HEK293 (cell line): ENCODE measurements around the gene P4HA1.

Experiments
- HOXA7 ChIP-seq: sonication (generic); formaldehyde crosslinking; IDR thresholded peaks from 2 replicates; pipeline ENCODE4 v1.8.1; 2022; ENCODE audit warnings: missing genetic modification reagents, borderline replicate concordance
- YY1 ChIP-seq: fragments of 450-650 bp; formaldehyde crosslinking; IDR thresholded peaks from 2 replicates; pipeline ENCODE4 v1.5.1; 2018; ENCODE audit warnings: missing biosample characterization, missing genetic modification characterization
- ZNF121 ChIP-seq: fragments of 450-650 bp; formaldehyde crosslinking; IDR thresholded peaks from 2 replicates; pipeline ENCODE4 v1.5.1; 2016; ENCODE audit warnings: missing biosample characterization, missing genetic modification characterization
- ZNF580 ChIP-seq: fragments of 450-650 bp; formaldehyde crosslinking; IDR thresholded peaks from 2 replicates; pipeline ENCODE4 v1.5.1; 2016; ENCODE audit warnings: missing biosample characterization, missing genetic modification characterization
- TF ChIP-seq, protein P1 (sequence below): fragments of 450-650 bp; formaldehyde crosslinking; IDR thresholded peaks from 2 replicates; pipeline ENCODE4 v1.5.1; 2016; ENCODE audit warnings: missing biosample characterization, missing genetic modification characterization
- TF ChIP-seq, protein P2 (sequence below): fragments of 450-650 bp; formaldehyde crosslinking; IDR thresholded peaks from 2 replicates; pipeline ENCODE4 v1.5.1; 2017; ENCODE audit warnings: missing biosample characterization, missing genetic modification characterization

- TF ChIP-seq ZNF580 (tag by site-specific recombination) = no peak
- TF ChIP-seq YY1 (tag by site-specific recombination) = no peak
- TF ChIP-seq, protein P1, sequence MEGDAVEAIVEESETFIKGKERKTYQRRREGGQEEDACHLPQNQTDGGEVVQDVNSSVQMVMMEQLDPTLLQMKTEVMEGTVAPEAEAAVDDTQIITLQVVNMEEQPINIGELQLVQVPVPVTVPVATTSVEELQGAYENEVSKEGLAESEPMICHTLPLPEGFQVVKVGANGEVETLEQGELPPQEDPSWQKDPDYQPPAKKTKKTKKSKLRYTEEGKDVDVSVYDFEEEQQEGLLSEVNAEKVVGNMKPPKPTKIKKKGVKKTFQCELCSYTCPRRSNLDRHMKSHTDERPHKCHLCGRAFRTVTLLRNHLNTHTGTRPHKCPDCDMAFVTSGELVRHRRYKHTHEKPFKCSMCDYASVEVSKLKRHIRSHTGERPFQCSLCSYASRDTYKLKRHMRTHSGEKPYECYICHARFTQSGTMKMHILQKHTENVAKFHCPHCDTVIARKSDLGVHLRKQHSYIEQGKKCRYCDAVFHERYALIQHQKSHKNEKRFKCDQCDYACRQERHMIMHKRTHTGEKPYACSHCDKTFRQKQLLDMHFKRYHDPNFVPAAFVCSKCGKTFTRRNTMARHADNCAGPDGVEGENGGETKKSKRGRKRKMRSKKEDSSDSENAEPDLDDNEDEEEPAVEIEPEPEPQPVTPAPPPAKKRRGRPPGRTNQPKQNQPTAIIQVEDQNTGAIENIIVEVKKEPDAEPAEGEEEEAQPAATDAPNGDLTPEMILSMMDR (tag by site-specific recombination) = no peak
- TF ChIP-seq ZNF121 (tag by site-specific recombination) = no peak
- TF ChIP-seq, protein P2, sequence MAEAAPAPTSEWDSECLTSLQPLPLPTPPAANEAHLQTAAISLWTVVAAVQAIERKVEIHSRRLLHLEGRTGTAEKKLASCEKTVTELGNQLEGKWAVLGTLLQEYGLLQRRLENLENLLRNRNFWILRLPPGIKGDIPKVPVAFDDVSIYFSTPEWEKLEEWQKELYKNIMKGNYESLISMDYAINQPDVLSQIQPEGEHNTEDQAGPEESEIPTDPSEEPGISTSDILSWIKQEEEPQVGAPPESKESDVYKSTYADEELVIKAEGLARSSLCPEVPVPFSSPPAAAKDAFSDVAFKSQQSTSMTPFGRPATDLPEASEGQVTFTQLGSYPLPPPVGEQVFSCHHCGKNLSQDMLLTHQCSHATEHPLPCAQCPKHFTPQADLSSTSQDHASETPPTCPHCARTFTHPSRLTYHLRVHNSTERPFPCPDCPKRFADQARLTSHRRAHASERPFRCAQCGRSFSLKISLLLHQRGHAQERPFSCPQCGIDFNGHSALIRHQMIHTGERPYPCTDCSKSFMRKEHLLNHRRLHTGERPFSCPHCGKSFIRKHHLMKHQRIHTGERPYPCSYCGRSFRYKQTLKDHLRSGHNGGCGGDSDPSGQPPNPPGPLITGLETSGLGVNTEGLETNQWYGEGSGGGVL (tag by site-specific recombination) = no peak
- no peak for TF ChIP-seq HOXA7 (CRISPR knock-in tag)
Measured at GRCh38 chr10:73054286-73054685, 42.4 kb downstream of the P4HA1 start.
